ENCODE measurements around the gene ABCG5. TPM values are rescaled to one million over a fixed set of nuclear protein-coding genes. Genes with fewer than 3 reads are reported as not detected.

The ABCG5 gene
- total RNA-seq, 1 donor, result not detected

DNA sequence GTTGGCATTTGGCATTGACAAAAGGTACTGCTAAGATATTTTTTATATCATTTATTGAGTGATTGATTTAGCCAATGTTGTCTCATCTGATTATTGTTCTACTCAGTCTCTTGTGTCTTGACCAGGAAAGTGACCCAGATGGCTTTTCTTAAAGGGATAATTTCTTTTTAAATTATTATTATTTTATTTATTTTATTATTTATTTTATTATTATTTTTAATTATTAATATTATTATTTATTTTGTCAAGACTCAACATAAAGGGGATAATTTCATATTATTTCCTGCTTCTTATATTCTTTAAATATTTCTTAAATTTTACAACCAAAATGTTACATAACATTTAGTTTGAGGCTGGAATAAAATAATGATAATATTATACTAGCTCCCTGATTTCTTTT lies 37.7 kb downstream of the ABCG5 start:
- no peak for DNase-seq (ENCODE audit: insufficient read length, low spot score, missing footprints)
- TF ChIP-seq, protein P1, sequence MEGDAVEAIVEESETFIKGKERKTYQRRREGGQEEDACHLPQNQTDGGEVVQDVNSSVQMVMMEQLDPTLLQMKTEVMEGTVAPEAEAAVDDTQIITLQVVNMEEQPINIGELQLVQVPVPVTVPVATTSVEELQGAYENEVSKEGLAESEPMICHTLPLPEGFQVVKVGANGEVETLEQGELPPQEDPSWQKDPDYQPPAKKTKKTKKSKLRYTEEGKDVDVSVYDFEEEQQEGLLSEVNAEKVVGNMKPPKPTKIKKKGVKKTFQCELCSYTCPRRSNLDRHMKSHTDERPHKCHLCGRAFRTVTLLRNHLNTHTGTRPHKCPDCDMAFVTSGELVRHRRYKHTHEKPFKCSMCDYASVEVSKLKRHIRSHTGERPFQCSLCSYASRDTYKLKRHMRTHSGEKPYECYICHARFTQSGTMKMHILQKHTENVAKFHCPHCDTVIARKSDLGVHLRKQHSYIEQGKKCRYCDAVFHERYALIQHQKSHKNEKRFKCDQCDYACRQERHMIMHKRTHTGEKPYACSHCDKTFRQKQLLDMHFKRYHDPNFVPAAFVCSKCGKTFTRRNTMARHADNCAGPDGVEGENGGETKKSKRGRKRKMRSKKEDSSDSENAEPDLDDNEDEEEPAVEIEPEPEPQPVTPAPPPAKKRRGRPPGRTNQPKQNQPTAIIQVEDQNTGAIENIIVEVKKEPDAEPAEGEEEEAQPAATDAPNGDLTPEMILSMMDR (IDR thresholded peaks at IDR 0.05; ENCODE audit: extremely low read depth, low read depth, low read length), result no peak
- H3K9me3 ChIP-seq (ENCODE audit: low read depth, low read length), result no peaks in the 10 kb centered on the region
- H3K4me1 ChIP-seq (ENCODE audit: insufficient read depth, low read length), result no peaks in the 10 kb centered on the region
- H3K36me3 ChIP-seq (ENCODE audit: insufficient read depth, low read length), result peaks cover 9% of the 10 kb centered on the region
- no peaks in the 10 kb centered on the region for H3K27me3 ChIP-seq (ENCODE audit: insufficient read depth, low read length)
- no peak overlapping the region for H3K4me3 ChIP-seq (ENCODE audit: insufficient read depth, low read length)
- no peaks in the 10 kb centered on the region for H4K20me1 ChIP-seq (ENCODE audit: insufficient read depth, low read length)
- no peak overlapping the region for H2AFZ ChIP-seq (ENCODE audit: low read length)
- H3K27ac ChIP-seq (ENCODE audit: low read depth, low read length), result no peak overlapping the region
- H3K79me2 ChIP-seq (ENCODE audit: insufficient read depth, low read length), result no peaks in the 10 kb centered on the region
- no peak overlapping the region for H3K4me2 ChIP-seq (ENCODE audit: insufficient read depth, low read length)

DNA sequence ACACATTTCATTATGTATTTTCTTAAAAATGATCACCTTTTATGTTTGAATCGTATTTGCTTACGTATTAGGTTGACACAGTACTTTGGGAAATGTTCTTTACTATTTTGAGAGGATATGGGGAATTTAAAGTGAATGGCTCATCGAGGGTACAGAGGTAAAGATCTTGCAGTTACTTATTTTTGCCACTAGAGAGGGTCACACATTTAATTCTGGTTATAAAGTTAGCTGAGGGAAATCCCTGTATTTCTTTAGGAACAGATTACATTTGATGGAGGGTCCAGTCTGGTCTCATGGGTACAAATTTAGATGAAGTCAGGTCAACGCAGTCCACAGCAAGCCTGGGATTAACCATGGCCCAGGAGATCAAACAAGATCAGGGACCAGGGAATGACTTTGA lies 40.3 kb downstream of the ABCG5 start:
- DNase-seq (ENCODE audit: insufficient read length, low spot score, missing footprints), result peak; percentile 41
- no peak overlapping the region for H2AFZ ChIP-seq (ENCODE audit: low read length)
- no peaks in the 10 kb centered on the region for H4K20me1 ChIP-seq (ENCODE audit: insufficient read depth, low read length)
- no peak overlapping the region for H3K27ac ChIP-seq (ENCODE audit: low read depth, low read length)
- H3K4me3 ChIP-seq (ENCODE audit: insufficient read depth, low read length), result no peak overlapping the region
- TF ChIP-seq, protein P1 (IDR thresholded peaks at IDR 0.05; ENCODE audit: extremely low read depth, low read depth, low read length), result peak; percentile 44
- H3K36me3 ChIP-seq (ENCODE audit: insufficient read depth, low read length), result peaks cover 9% of the 10 kb centered on the region
- H3K4me2 ChIP-seq (ENCODE audit: insufficient read depth, low read length), result no peak overlapping the region
- no peaks in the 10 kb centered on the region for H3K4me1 ChIP-seq (ENCODE audit: insufficient read depth, low read length)
- H3K9me3 ChIP-seq (ENCODE audit: low read depth, low read length), result no peaks in the 10 kb centered on the region
- H3K79me2 ChIP-seq (ENCODE audit: insufficient read depth, low read length), result no peaks in the 10 kb centered on the region
- no peaks in the 10 kb centered on the region for H3K27me3 ChIP-seq (ENCODE audit: insufficient read depth, low read length)

DNA sequence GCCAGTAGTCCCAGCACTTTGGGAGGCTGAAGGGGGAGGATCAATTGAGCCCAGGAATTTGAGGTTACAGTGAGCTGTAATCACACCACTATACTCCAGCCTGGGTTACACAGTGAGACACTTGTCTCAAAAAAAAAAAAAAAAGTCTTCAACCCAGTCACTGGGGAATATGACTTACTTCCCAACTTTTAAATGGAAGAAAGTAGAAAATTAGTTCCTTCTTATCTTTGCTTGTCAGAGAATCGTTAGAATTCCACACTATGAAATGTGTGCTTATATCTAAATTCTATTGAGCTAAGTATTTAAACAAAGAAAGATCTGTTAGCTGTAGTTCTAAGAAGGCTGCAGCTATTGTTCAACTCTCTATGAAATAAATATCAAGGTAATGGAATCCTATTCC lies 42.4 kb downstream of the ABCG5 start:
- H3K27me3 ChIP-seq (ENCODE audit: insufficient read depth, low read length), result no peaks in the 10 kb centered on the region
- no peaks in the 10 kb centered on the region for H4K20me1 ChIP-seq (ENCODE audit: insufficient read depth, low read length)
- no peak overlapping the region for H3K4me2 ChIP-seq (ENCODE audit: insufficient read depth, low read length)
- TF ChIP-seq, protein P1 (IDR thresholded peaks at IDR 0.05; ENCODE audit: extremely low read depth, low read depth, low read length), result no peak
- no peaks in the 10 kb centered on the region for H3K4me1 ChIP-seq (ENCODE audit: insufficient read depth, low read length)
- DNase-seq (ENCODE audit: insufficient read length, low spot score, missing footprints), result no peak
- H3K27ac ChIP-seq (ENCODE audit: low read depth, low read length), result no peak overlapping the region
- peaks cover 14% of the 10 kb centered on the region for H3K36me3 ChIP-seq (ENCODE audit: insufficient read depth, low read length)
- no peak overlapping the region for H3K4me3 ChIP-seq (ENCODE audit: insufficient read depth, low read length)
- no peaks in the 10 kb centered on the region for H3K79me2 ChIP-seq (ENCODE audit: insufficient read depth, low read length)
- no peaks in the 10 kb centered on the region for H3K9me3 ChIP-seq (ENCODE audit: low read depth, low read length)
- H2AFZ ChIP-seq (ENCODE audit: low read length), result no peak overlapping the region

DNA sequence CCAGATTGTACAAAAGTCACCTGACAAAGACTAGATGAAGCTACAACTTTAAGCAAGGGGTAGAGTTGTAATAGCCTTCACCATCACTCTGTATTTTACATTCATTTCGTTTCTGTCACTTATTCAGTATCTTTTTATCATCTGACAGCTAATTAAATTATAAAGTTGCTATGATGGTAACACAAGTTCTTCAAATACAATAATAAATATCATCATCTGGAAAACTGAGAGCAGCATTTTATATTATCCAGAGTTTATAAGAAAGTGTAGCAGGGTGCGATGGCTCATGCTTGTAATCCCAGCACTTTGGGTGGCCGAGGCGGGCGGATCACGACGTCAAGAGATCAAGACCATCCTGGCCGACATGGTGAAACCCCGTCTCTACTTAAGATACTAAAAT lies 43.7 kb downstream of the ABCG5 start:
- DNase-seq (ENCODE audit: insufficient read length, low spot score, missing footprints), result no peak
- Histone ChIP-seq H3K4me2 (ENCODE audit: insufficient read depth, low read length) (no peak overlapping the region), H3K9me3 (ENCODE audit: low read depth, low read length) (no peaks in the 10 kb centered on the region), H3K27me3 (ENCODE audit: insufficient read depth, low read length) (no peaks in the 10 kb centered on the region), H2AFZ (ENCODE audit: low read length) (no peak overlapping the region), H3K4me1 (ENCODE audit: insufficient read depth, low read length) (no peaks in the 10 kb centered on the region), H3K79me2 (ENCODE audit: insufficient read depth, low read length) (no peaks in the 10 kb centered on the region), H3K4me3 (ENCODE audit: insufficient read depth, low read length) (no peak overlapping the region), H3K27ac (ENCODE audit: low read depth, low read length) (no peak overlapping the region), H4K20me1 (ENCODE audit: insufficient read depth, low read length) (no peaks in the 10 kb centered on the region), H3K36me3 (ENCODE audit: insufficient read depth, low read length) (peaks cover 14% of the 10 kb centered on the region)
- TF ChIP-seq, protein P1 (IDR thresholded peaks at IDR 0.05; ENCODE audit: extremely low read depth, low read depth, low read length), result no peak

All from osteoblast (primary cell).